KG1 (cell line): ENCODE results near the gene GSTM2.

Experiments
- DNase-seq: peaks from one replicate; lab custom pipeline; 2025; lab: John Stamatoyannopoulos, UW

Gene GSTM2

DNA sequence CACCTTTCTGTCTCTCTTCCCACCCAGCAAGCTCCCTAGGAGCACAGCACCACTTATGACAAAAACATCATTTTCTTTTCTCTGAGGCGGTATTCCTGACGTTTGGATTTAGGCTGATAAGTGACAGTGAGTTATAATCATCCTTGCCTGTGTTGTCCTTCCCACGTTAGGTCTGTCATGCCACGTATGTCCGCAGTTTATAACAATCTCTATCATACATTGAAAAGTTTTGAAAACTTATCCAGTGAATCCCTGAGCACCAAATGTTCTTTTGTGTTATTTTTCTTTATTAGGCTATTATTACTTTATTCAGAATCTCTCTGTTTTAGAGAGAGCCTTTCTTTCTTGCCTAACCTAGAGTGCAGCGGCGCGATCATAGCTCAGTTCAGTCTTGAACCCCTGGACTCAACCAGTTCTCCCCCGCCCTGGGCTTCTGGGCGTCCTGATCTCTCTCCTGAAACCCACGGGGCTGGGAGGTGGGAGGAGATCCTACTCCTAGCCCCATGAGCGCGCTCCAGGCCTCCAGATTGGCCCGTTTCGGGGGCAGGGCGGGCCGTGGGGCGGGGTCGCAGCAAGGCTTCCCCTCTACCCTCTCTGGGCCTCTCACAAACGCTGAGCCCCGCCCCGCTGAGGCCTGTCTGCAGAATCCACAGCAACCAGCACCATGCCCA is at the start of gene GSTM2:
Gene GSTM2, plus strand, starts transcription at position 606 of the 671 bp plus-strand sequence. Its CDS starts 59 bp downstream, at position 665.
- no peak for DNase-seq

DNA sequence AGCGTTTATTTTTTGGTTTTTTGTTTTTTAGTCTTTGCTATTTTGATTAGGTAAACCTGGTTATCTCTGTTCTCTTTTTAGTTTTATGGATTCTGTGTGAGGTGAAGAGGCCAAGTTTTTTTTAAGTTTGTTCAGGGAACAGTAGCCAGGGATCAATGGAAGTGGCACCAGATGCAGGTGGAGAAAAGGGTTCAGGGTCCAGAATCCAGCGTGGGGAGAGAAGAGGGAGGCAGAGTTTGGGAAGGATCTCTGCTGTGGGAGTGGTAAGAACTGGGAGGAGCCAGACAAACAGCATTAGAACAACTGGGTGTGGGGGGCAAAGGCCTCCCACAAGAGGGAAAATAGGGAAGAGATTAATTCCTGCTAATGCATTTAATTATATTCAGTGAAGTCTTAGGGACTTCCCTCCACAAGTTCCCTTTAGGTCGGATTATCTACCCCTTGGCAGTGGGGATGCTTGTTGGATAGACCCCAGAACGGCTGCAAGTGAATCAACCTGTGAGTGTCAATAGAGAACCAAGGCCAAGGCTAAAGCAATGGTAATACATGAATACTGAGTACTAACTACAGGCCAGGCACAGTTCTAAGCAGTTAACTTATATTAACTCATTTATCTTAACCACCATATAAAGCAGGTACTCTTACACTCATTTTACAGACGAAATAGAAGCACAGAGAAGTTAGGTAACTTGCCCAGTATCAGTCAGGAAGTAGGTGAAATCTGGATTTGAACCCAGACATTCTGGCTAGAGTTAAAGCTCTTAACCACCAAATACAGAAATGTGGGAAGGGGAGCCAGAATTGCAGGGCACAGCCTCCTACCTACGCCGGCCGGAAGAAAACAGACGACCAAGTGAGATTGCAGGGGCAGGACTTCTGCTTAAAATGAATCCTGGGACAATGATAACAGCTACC is 48.9 kb upstream of the GSTM2 start:
- DNase-seq: no peak

DNA sequence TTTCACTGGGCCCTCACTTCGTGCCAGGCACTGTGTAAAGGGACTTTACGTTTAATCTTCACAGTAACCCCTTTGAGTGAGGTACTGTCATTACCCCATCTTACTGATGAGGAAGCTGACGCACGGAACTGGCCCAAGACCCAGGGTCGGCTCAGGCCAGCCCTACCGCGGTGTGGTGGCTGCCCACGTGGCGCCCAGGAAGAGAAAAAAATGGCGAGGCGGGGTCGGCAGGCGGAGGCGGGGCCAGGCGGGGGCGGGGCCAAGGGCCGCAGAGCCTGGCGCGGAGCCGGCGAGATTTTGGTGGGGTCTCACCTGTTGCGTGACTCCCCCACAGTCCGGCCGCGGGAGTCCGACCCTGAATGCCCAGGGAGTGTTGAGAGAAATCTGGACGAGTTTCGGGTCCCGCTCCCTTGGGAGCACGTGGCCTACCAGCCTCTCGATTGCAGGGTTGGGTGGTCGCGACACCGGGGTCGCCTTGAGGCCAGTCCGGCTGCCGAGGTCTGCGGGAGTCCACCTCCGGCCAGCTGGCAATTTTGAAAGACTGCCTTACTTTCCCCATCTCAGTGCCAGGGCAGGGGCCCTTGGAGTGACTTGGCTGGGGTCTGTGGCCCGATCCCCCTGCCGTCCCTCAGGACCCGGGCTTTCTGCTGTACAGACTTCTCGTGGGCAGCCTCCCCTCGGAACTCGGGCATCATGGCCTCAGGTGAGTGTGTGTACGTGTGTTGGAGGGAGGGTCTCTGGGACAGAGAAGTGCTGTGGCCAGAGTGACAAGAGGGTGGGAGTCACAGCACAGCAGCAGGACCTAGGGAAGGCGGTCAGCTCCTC is 48.1 kb upstream of the GSTM2 start, which contains the start of the genes AMPD2 and GNAT2:
Gene AMPD2, plus strand, starts transcription at position 262 of the 825 bp plus-strand sequence. CDS start 1,339 bp downstream, outside the sequence.
Gene GNAT2, minus strand, starts transcription at position 41 of the 825 bp plus-strand sequence. CDS start 6,746 bp downstream, outside the sequence.
- peak; percentile 58 for DNase-seq

DNA sequence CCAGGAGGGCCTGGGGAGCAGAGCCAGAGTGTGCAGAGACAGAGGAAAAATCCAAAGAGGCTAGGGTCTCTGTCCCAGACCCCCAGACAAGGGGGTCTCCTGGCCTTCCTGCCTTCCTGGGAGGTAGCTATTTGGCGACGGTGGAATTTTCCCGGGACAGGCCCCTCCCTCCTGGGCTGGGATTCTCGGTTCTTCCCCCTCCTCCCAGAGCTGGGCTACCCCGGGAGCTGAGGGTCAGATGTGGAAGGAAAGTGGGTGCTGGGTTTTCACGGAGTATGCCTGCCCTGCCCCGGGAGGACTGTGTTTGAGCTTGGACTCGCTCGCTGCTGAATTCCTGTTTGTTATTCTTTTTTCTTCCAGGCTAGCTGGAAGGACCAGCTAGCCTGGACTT is 47.5 kb upstream of the GSTM2 start:
- no peak for DNase-seq

DNA sequence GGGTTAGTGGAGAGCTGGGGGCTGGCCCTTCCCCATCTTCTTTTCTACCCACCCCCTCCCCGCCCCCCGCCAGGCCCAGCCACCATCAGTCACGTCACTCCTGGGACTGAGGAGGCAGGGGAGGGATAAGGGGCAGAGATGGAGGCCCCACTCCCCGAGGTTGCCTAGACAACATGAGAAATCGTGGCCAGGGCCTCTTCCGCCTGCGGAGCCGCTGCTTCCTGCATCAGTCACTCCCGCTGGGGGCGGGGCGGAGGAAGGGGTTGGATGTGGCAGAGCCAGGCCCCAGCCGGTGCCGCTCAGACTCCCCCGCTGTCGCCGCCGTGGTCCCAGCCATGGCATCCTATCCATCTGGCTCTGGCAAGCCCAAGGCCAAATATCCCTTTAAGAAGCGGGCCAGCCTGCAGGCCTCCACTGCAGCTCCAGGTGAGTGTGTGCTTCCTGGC is 47.0 kb upstream of the GSTM2 start:
- DNase-seq: peak; percentile 90

DNA sequence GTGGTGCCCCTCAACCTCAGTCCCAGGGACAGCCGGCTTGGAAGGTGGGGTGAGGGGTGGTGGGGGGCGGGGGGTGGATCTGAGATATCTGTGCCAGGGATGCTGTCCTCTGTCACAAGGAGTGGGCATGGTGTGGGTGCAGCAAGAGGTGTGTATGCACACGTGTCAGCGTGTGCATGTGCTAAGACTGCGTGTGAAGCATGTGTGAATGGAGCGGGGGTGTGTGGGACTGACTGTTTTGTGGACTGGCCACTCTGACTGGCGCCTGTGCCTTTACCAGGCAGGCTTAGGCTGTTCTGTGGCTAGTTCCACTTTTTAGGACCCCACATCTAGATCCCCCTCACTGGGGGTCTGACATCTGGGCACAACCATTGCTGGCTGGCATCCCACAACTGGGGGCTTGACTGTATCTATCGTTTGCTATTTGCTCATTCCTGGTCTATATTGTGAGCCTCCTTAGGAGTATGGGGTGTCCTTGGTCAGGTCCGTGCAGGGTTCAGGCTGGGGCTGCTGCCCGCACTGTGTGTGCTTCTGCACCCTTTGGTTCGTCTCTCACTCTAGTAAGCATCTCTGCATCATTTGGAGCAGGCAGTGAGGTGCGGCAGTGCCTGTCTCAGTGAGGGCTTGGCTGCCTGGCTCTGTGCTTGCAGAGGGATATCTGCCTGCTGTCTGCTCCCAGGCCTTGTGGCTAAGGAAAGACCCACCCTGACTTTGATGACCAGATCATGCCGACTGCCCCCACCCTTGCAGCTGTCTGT is 46.3 kb upstream of the GSTM2 start:
- no peak for DNase-seq

DNA sequence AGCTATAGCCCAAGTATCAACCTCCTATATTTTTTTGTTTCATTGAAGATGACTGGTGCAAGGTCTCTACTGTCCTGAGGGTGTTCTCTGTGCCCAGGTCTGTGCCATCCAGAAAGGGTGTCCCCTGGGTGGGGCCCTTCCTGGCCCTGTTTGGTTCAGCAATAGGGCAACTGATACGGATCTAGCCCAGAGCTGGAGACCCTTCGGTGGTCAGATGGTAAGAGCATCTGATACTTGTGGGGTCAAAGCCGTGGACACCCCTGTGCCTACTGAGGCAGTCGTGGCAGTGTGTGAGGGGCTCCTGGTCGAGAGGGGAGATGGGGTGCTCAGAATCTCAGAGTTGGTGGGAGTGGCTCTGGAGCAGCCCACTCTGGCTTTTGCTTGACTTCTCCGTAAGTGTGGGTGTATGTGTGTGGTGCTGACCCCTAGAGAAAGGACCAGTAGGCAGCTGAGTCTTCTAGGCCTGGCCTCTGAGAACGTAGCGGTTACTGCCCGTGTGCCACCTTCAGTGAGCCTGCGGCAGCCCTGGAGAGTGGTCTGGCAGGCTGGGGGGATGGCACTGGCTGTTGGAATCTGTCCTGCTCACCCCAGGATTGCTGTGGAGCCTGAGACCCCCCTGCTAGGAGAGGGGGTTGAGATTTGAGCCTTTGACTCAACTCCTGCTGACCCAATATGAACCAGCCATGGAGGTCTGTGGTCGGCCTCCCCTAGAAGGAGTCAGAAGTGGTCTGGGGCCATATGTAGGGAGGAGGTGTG is 45.5 kb upstream of the GSTM2 start:
- DNase-seq: no peak

DNA sequence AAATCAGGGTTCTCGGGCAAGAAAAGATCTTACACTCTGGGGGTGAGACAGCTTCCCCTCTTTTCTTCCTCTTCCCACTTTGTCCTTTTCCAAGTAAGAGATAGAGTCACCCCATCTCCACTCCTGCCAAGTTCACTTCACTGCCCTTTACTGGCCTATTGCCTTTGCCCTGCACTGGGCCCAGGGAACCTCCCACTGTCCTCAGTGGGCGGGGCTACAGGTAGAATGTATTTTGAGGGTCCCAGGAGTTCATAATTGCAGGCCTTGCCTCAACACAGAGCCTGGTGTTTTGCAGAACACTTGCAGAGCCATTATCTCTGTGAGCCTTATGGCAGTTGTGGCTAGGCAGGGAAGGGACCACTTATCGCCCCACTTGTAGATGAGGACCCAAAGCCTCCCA is 45.0 kb upstream of the GSTM2 start:
- no peak for DNase-seq

DNA sequence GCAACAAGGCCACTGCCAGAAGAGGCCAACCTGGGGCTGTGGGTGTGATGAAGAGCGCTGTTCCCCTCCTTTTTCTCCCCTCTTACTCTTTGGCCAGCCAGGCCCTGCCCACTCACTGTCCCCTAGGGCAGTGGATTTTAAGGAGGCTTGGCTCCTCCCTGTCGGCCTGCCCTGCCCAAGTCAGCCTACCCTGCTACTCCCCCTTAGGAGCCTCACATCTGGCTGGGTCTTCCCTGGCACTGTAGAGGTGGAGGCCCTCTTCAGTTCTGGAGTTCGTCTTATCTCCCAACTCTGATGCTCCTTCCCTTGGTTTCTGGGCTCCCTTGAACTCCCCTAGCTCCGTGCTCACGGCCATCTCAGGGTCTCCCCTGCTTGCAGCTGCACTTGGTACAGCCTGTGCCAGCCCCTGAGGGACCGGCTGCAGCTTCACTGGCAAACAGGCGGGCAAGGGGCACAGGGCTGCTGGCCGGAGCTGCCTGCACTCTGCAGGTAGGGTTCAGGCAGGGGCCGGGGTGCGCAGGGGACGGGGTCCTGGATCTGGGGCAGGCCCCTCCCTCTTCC is 44.2 kb upstream of the GSTM2 start:
- DNase-seq: no peak

DNA sequence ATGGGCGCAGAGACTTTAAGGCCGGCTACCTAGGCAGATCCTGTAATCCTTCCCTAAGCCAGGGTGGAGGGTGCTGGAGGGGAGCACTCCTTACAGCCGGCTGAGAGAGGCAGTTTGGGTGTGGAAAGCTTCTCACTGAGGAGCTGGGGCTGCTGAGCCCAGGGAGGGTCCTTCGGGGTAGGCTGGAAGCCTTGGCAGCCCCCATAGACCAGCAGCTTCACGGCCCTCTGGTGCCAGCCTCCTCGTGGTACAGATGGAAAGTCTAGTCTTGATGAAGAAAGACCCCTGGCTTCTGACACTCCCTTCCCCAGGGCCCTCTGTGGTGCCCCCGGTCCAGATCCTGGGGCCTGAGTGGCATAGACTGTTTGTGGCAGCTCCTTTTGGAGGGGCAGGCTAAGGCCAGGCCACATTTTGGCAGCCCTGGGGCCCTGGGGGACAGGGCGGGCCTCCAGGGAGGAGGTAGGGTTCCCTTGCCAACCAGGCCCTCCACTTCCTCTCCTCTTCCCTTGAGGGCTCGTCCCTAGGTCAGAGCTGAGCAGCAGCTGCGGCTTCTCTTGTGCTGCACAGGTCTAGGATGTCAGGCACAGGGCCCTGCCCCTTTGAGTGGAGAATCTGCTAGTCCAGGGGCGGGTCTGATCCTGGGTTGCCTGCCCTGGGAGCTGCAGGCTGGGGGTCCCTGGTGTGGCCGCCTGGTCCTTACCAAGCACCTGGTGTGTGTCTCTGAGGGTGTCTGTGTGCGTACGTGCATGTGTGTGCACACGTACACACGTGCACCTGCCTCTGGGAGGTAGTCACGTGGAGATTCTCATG is 43.5 kb upstream of the GSTM2 start:
- no peak for DNase-seq

DNA sequence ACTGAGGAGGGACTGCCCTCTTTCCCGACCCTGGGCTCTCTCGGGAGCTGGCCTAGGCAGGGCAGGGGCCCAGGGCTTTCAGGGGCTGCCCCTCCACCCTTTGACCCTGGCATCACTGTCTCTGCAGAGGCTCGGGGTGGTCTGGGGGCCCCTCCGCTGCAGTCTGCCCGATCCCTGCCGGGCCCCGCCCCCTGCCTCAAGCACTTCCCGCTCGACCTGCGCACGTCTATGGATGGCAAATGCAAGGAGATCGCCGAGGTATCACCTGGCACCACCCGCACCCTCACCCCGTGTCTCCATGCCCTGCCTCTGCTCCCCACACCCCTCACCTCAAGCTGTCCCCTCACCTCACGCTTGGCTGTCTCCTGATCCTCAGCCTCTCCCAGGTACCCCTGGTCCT is 42.7 kb upstream of the GSTM2 start:
- no peak for DNase-seq

DNA sequence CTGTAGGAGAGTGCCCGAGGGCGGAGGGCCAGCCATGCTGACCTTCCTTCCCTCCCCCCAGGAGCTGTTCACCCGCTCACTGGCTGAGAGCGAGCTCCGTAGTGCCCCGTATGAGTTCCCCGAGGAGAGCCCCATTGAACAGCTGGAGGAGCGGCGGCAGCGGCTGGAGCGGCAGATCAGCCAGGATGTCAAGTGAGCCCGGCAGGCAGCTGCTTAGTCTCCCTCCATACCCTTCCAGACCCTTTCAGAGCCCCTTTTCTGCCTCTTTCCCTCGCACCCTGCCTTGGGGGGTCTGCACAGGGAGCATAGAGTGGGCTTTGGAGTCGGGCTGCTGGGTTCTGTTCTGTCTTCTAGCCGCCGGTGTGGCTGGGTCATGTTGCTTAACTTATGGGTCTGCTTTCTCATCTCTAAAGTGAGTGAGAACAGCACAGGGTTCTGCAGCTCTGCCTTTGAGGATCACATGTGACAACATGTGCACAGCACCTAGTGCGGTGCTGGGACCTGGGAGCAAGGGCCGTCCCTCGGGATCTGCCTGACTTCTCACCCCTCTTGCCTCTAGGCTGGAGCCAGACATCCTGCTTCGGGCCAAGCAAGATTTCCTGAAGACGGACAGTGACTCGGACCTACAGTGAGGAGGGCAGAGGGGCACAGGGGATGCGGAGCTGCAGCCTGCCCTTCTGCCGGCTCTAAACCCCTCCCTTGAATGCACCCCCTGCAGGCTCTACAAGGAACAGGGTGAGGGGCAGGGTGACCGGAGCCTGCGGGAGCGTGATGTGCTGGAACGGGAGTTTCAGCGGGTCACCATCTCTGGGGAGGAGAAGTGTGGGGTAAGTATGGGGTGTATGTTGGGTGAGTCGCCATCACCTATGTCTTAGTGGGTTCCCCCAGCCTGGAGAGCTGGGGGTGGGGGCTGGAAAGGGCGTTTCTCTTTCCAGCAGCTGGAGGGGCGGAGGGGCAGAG is 42.0 kb upstream of the GSTM2 start:
- DNase-seq: no peak

DNA sequence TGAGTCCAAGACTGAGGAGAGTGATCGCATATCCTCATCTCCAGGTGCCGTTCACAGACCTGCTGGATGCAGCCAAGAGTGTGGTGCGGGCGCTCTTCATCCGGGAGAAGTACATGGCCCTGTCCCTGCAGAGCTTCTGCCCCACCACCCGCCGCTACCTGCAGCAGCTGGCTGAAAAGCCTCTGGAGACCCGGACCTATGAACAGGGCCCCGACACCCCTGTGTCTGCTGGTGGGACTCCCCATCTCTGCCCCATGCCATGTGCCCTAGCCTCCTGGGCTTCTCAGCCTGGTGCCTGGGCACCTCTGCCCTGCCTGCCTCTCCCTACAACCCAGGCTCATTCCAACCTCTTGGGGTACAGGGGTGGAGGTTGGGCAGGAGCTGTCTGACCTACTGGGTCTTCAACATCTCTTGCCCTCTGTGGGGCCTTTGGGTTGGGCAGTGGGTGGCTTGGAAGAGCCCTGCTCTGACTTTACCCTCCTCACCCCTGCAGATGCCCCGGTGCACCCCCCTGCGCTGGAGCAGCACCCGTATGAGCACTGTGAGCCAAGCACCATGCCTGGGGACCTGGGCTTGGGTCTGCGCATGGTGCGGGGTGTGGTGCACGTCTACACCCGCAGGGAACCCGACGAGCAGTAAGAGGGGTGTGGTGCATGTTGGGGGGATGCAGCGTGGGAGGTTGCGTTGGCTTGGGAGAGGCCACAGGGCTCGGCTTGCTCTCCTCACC is 41.0 kb upstream of the GSTM2 start:
- no peak for DNase-seq

DNA sequence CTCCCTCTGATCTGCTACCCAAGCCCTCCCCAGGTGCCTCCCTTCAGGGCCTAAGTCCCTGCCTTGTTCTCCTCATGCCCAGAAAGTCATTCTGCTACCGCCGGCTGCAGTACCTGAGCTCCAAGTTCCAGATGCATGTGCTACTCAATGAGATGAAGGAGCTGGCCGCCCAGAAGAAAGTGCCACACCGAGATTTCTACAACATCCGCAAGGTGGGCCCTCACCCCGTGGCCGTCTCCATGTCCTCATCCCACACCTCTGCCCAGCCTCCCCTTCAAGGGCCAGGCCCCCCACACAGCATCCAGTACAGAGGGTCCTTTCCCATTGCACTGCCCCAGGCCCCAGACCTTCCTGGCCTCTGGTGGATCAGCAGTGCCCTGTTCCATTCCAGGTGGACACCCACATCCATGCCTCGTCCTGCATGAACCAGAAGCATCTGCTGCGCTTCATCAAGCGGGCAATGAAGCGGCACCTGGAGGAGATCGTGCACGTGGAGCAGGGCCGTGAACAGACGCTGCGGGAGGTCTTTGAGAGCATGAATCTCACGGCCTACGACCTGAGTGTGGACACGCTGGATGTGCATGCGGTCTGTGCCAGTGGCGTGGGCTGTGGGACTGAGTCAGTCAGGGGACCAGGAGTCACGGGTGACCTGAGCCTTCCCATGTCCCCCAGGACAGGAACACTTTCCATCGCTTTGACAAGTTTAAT is 40.0 kb upstream of the GSTM2 start:
- DNase-seq: no peak

DNA sequence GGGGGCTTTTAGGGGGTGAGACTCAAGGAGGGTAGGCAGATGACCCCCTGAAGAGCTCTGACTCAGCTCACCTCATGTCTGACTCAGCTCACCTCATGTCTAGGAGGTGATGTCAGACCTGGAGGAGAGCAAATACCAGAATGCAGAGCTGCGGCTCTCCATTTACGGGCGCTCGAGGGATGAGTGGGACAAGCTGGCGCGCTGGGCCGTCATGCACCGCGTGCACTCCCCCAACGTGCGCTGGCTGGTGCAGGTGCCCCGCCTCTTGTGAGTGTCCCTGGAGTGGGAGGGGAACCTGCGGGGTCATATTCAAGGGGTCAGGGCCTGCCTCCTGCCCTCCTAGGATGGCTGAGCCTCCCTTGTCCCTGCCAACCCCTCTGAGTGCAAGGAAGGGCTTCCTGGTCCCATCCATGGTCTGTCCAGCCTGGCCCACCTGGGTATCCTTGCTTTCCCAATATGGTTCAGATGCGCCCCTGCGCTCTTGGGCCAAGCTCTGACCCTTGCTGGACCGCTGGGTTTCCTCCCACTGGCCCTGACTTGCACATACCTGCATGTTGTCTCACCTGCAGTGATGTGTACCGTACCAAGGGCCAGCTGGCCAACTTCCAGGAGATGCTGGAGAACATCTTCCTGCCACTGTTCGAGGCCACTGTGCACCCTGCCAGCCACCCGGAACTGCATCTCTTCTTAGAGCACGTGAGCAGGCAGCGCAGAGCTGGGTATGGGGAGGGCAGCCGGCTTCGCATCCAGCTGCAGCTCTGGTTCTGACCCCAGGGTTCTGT is 39.1 kb upstream of the GSTM2 start:
- DNase-seq: no peak
